Stimulated activated naive B cell treated with anti-CD40 and anti-IgM and Interleukin-4, amounts not matched to agents 10 μg/mL and 1 μg/mL and 100 μg/mL, for 72 hours (primary cell): ENCODE measurements around the gene MPO.

Source experiments
- ATAC-seq, 2 donors: fragments of 150-1000 bp; cut with Tn5 transposase; replicated peaks; 2 replicates each; pipeline ENCODE4 v1.10.0; 2021; ENCODE audit warnings: moderate library complexity in 1 of 2
- DNase-seq: peaks from one replicate; pipeline ENCODE4 v3.0.0; 2021
- H3K27ac Mint-ChIP-seq: one replicate; pipeline ENCODE4 v1.8.0; 2022; ENCODE audit warnings: mild to moderate bottlenecking, mixed read lengths
- H3K27me3 Mint-ChIP-seq, 2 donors: one replicate each; pipeline ENCODE4 v1.8.0; 2022; ENCODE audit warnings: mixed read lengths in 2 of 2
- H3K36me3 Mint-ChIP-seq, 2 donors: one replicate each; pipeline ENCODE4 v1.8.0; 2022; ENCODE audit warnings: mixed read lengths in 2 of 2, mild to moderate bottlenecking in 1 of 2
- H3K4me1 Mint-ChIP-seq, 2 donors: one replicate each; pipeline ENCODE4 v1.8.0; 2022; ENCODE audit warnings: mixed read lengths in 2 of 2, mild to moderate bottlenecking in 1 of 2
- H3K4me3 Mint-ChIP-seq, 2 donors: one replicate each; pipeline ENCODE4 v1.8.0; 2022; ENCODE audit warnings: mild to moderate bottlenecking in 2 of 2, mixed read lengths in 2 of 2, moderate library complexity in 1 of 2
- H3K9me3 Mint-ChIP-seq, 2 donors: one replicate each; pipeline ENCODE4 v1.8.0; 2022; ENCODE audit warnings: mixed read lengths in 2 of 2, mild to moderate bottlenecking in 1 of 2

Gene MPO

DNA sequence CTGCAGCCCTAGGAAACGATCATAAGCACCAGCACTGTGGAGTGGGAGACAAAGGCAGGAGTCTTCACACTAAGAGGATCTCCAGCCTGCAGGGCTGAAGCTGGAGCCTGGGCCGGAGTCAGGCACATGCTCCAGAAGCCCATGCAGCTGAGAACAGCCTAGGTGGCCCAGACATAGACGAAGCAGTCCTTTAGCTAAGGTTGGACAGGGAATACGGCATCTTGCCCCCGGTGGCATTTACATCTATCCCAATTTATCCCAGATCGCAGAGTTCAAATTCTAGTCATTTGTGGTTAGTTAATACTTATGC, 33.9 kb upstream of the MPO start:
- Mint-ChIP-seq H3K27me3 (no peaks in the 10 kb centered on the region), H3K27ac (no peak overlapping the region), H3K36me3 (no peaks in the 10 kb centered on the region), H3K4me3 (no peak overlapping the region), H3K4me1 (peaks cover 10 to 14% of the 10 kb centered on the region in 2 donors), H3K9me3 (no peaks in the 10 kb centered on the region)
- no peak for ATAC-seq
- DNase-seq, result no peak

DNA sequence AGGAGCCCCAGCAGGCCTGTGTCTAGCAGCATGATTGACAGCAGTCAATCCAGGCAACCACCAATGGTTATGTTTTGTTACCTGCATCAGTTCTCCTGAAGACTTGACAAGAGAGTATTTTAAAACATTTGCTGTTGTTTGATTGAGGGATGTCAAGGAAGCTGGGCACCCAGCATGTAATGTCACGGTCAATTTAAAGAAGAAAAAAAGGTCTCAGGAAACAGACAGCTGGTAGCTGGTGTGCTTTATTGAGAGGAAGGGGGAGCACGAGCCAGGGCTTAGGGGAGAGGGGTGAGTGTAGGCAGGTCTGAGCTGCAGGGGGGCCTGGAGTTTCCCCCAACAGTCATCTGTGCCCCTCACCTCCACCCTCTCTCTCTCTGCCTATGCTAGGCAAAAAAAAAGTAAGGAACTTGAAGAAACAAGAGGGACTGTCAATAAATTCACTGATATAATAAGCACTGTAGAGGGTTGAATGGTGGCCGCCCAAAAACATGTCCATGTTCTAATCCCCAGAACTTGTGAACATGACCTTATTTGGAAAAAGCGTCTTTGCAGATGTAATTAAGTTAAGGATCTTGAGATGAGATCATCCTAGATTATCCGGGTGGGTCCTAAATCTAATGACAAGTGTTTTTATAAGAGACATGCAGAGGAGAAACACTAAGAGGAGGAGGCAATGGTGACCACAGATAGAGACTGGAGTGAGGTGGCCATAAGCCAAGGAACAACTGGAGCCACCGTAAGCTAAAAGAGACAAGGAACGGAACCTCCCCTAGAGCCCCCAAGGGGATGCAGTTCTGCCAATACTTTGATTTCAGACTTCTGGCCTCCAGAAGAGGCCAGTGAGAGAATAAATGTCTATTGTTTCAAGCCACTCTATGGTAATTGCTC, 33.3 kb upstream of the MPO start:
- no peak for DNase-seq
- Mint-ChIP-seq H3K27me3 (no peaks in the 10 kb centered on the region), H3K4me1 (peaks cover 10 to 14% of the 10 kb centered on the region in 2 donors), H3K9me3 (no peaks in the 10 kb centered on the region), H3K4me3 (no peak overlapping the region), H3K36me3 (no peaks in the 10 kb centered on the region), H3K27ac (no peak overlapping the region)
- ATAC-seq, result no peak

DNA sequence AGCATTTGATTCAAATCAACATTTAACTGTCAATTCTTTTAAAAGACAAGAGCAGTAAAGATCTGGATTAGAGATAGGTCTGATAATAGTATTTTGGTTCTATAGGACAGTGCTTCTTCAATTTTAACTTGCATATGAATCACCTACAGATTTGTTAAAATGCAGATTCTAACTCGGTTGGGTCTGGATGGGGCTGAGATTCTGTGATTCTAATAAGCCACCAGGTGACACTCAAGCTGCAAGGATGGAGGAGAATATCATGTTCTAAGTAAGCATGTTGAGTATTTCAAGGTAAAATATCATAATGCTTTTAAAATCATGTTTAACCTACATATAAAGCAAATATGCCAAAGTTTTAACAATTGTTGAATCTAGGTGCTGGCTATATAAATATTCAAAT, 32.1 kb upstream of the MPO start:
- peaks cover 7 to 8% of the 10 kb centered on the region in 2 donors for H3K4me1 Mint-ChIP-seq
- no peak for DNase-seq
- no peak for ATAC-seq
- H3K36me3 Mint-ChIP-seq, result no peaks in the 10 kb centered on the region
- H3K4me3 Mint-ChIP-seq, result no peak overlapping the region
- no peak overlapping the region for H3K27ac Mint-ChIP-seq
- H3K27me3 Mint-ChIP-seq, result no peaks in the 10 kb centered on the region
- no peaks in the 10 kb centered on the region for H3K9me3 Mint-ChIP-seq

DNA sequence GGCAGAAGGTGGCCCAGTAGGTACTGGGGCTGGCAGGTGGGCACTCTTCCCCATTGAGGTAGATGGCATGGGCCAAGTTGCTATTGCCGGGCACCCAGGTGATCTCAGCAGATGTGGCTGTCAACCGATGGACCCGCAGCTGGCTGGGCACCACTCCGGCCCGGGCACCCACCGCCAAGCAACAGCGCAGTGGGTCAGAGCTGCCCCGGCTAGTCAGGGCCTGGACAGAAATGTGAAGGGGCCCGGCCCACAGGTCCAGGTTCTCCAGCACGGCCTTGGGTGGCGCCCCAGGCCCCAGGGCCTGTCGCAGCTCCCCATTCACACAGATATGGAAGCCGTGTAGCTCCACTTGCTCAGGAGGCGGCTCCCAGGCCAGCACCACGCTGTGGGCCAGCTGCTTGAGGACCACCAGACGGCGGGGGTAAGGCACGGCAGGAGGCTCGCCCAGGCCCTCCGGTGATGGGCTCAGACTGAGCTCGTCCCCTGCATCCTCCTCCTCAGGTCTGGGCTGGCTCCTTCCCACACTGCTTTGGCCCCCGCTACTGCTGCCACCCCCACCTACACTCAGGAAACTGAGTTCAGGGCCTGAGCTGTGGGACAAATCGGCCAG, 31.4 kb upstream of the MPO start:
- no peak overlapping the region for H3K27ac Mint-ChIP-seq
- no peak for ATAC-seq
- no peak overlapping the region for H3K4me3 Mint-ChIP-seq
- DNase-seq, result no peak
- H3K4me1 Mint-ChIP-seq, result peaks cover 0 to 1% of the 10 kb centered on the region in 2 donors
- no peaks in the 10 kb centered on the region for H3K27me3 Mint-ChIP-seq
- no peaks in the 10 kb centered on the region for H3K9me3 Mint-ChIP-seq
- no peaks in the 10 kb centered on the region for H3K36me3 Mint-ChIP-seq

DNA sequence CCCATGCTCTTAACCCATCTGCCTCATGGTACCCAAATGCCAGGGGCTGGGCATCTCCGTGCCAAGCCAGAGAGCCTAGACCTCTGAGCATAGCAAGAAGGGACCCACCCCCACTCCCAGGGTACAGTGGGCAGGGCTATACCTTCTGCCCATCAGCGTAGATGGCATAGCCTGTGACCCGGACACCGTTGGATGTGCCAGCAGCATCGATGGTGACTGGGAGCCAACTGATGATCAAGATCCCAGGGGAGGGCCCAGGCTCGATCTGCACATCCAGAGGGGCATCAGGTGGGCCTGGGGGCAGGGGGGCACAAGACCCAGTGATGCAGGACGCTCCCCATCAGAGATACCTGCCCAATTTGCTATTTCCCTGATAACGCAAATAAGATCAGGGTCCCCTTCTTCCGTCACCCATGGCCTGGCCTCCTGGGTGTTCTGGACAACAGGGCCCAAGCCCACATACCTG, 30.7 kb upstream of the MPO start:
- Mint-ChIP-seq H3K27me3 (no peaks in the 10 kb centered on the region), H3K27ac (peak overlapping the region; percentile 61), H3K36me3 (no peaks in the 10 kb centered on the region), H3K4me3 (no peak overlapping the region), H3K4me1 (no peaks in the 10 kb centered on the region), H3K9me3 (no peaks in the 10 kb centered on the region)
- ATAC-seq (no peak), DNase-seq (no peak)

- Mint-ChIP-seq H3K27me3 (no peaks in the 10 kb centered on the region), H3K36me3 (no peaks in the 10 kb centered on the region), H3K4me3 (no peak overlapping the region), H3K4me1 (no peaks in the 10 kb centered on the region), H3K27ac (no peak overlapping the region), H3K9me3 (no peaks in the 10 kb centered on the region)
- DNase-seq (no peak), ATAC-seq (no peak)
Observed at GRCh38 chr17:58310511-58311428, 30.0 kb upstream of the MPO start.

- H3K27ac Mint-ChIP-seq, result no peak overlapping the region
Observed at GRCh38 chr17:58309918-58310259, 29.2 kb upstream of the MPO start.

GRCh38 chr17:58308985-58309917, 28.5 kb upstream of the MPO start:
- Mint-ChIP-seq H3K9me3 (no peaks in the 10 kb centered on the region), H3K4me3 (no peak overlapping the region), H3K27me3 (no peaks in the 10 kb centered on the region), H3K36me3 (no peaks in the 10 kb centered on the region), H3K4me1 (peaks cover 2 to 3% of the 10 kb centered on the region in 2 donors), H3K27ac (no peak overlapping the region)
- ATAC-seq (no peak), DNase-seq (no peak)

More at GRCh38 chr17:58309918-58310259, 29.2 kb upstream of the MPO start:
- Mint-ChIP-seq H3K9me3 (no peaks in the 10 kb centered on the region), H3K27me3 (no peaks in the 10 kb centered on the region), H3K4me1 (no peaks in the 10 kb centered on the region), H3K4me3 (no peak overlapping the region), H3K36me3 (no peaks in the 10 kb centered on the region)
- ATAC-seq (no peak), DNase-seq (no peak)

DNA sequence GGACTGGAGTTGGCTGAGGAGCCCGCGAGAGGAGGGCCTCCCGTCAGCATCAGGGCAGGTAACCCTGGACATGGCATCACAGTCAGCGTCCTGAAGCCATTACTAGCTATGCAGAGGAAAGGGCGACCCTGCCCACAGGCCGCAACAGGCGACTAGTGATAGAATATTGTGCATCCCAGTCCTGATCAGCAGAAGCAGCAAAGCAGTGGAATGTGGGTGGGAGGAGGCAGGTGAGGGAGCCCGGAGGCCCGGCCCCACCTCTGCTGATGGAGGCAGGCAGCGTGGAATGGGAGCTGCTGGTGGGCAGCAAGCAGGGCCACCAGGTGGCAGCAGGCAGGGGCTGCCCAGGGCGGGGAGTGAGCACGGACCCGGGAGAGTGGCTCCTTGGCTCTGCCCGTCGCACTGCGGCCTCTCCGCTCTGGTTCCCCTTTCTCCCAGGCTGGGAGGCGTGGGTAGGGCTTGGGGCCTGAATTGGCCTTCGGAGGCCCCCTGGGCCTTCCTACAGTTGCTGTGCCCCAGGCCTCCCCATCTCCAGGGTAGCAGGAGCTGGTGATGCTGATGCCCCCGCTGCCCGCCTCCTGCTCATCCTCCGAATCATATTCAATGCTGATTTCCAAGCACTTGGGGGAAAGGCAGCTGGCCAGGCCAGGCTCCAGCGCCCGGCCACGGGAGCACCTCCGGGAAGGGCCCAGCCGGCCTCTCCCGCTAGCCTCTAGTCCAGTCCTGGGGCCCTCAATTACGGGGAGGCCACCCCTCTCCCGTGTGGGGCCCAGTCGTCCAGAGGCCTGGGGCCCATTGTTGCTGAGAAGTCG, 27.6 kb upstream of the MPO start:
- no peak for DNase-seq
- H3K27ac Mint-ChIP-seq, result peak overlapping the region; percentile 37
- no peak for ATAC-seq

DNA sequence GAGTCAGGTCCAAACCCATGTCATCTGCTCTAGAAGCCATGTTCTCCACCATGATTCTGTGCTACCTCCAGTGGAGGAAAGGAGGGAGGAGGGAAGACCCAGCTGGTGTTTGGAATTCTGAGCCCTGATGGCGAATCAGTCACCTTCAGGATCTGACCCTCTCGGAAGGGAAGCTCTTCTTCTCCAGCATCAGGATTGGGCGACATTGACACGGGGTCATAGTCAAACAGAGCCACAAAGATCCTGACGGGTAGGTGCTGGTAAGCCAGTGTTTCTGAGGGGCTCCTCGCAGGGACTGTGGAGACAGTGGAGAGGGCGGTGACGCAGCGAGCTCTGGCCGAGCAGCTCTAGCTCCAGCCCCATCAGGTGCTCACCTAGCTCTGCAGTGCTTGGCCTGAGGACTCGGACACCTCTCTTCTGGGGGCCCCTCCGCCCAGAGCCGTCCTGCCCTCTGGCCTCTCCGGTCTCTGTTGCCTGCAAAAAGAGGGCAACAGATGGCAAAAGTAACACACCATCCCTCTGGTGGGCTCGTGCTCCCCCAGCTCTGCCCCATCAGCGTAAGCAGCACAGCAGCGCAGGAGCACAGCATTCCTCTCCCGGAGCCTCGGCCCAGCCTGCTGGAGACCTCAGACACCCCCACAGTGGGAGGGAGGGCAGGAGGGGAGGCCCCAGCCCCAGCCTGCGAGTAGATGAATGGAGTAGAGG, 26.9 kb upstream of the MPO start:
- Mint-ChIP-seq H3K36me3 (no peaks in the 10 kb centered on the region), H3K27me3 (no peaks in the 10 kb centered on the region), H3K4me3 (no peak overlapping the region), H3K4me1 (peaks cover 9 to 16% of the 10 kb centered on the region in 2 donors), H3K27ac (peak overlapping the region; percentile 47), H3K9me3 (no peaks in the 10 kb centered on the region)
- DNase-seq (no peak), ATAC-seq (no peak)

More for the DNA sequence above, 27.6 kb upstream of the MPO start:
- peaks cover 6 to 9% of the 10 kb centered on the region in 2 donors for H3K4me1 Mint-ChIP-seq
- H3K36me3 Mint-ChIP-seq, result no peaks in the 10 kb centered on the region
- no peaks in the 10 kb centered on the region for H3K9me3 Mint-ChIP-seq
- no peaks in the 10 kb centered on the region for H3K27me3 Mint-ChIP-seq
- no peak overlapping the region for H3K4me3 Mint-ChIP-seq

DNA sequence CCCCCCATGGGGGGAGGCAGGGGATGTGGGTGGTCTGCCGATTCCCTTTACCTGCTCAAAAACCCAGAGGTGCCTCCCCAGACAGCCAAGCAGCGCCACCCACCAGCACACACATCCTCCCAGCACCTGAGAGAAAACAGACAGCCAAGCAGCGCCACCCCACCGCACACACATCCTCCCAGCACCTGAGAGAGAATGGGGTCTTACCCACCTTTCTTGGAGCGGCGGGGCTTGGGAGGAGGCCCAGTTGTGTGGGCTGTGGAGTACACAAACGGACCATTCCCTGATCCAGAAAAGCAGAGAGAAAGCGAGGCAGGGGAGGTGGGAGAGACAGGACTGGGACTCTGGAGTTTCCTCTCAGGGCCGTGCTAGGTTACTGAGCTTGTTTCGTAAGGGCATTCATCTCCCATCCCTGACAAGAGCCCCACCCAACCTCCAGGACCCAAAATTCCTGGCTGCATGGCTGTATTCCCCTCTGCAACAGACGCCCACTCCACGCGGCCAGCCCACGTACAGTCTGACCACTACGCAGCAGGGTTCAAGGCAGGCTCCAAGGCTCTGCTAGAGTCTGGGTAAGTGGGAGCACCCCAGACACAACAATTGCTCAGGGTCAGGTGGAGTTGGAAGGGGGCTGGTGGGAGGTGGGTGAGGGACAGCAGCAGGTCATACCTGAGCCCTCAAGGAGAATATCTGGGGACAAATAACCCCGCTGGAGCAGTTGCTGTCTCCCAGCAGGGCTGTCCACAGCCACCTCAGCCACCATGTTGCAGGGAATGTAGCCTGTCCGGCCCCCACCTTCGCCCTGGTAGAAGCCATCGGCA, 25.6 kb upstream of the MPO start:
- DNase-seq (no peak), ATAC-seq (no peak)
- H3K9me3 Mint-ChIP-seq, result no peaks in the 10 kb centered on the region
- no peak overlapping the region for H3K27ac Mint-ChIP-seq
- H3K27me3 Mint-ChIP-seq, result no peaks in the 10 kb centered on the region
- H3K36me3 Mint-ChIP-seq, result no peaks in the 10 kb centered on the region
- H3K4me3 Mint-ChIP-seq, result no peak overlapping the region
- peaks cover 14 to 22% of the 10 kb centered on the region in 2 donors for H3K4me1 Mint-ChIP-seq

GRCh38 chr17:58305626-58306025, 24.9 kb upstream of the MPO start:
- Mint-ChIP-seq H3K4me3 (no peak overlapping the region), H3K36me3 (no peaks in the 10 kb centered on the region), H3K9me3 (no peaks in the 10 kb centered on the region), H3K27ac (no peak overlapping the region), H3K4me1 (peaks cover 14 to 22% of the 10 kb centered on the region in 2 donors), H3K27me3 (no peaks in the 10 kb centered on the region)
- DNase-seq (no peak), ATAC-seq (no peak)
